Upper lobe of left lung (tissue), 6 donors: ENCODE data around the gene ARRDC1. TPM values are rescaled to one million over a fixed set of nuclear protein-coding genes. Genes with fewer than 3 reads are reported as not detected.

Source experiments
- ATAC-seq, 2 donors: fragments of 200-7000 bp; cut with Tn5 transposase; one replicate each; pipeline ENCODE4 v1.9.1; 2022; ENCODE audit warnings: mild to moderate bottlenecking in 2 of 2, moderate library complexity in 2 of 2; ENCODE audit not compliant: low FRiP score in 2 of 2
- DNase-seq, 2 donors: peaks; one replicate each; pipeline ENCODE4 v3.0.0-alpha.2; 2019 to 2020
- H3K27ac ChIP-seq, 4 donors: fragments of 200-600 bp; sonication (generic); one replicate each; pipeline ENCODE4 v1.5.1; 2016 to 2019
- H3K27me3 ChIP-seq, 4 donors: fragments of 200-600 bp; sonication (generic); one replicate each; pipeline ENCODE4 v1.5.1; 2017 to 2019
- H3K36me3 ChIP-seq, 4 donors: fragments of 200-600 bp; sonication (generic); one replicate each; pipeline ENCODE4 v1.5.1; 2016 to 2019
- H3K4me1 ChIP-seq, 4 donors: fragments of 200-600 bp; sonication (generic); one replicate each; pipeline ENCODE4 v1.5.1; 2018 to 2019
- H3K4me3 ChIP-seq, 4 donors: fragments of 200-600 bp; sonication (generic); one replicate each; pipeline ENCODE4 v1.5.1; 2017 to 2019; ENCODE audit warnings: mild to moderate bottlenecking in 2 of 4, moderate library complexity in 1 of 4
- H3K9me3 ChIP-seq, 4 donors: fragments of 200-600 bp; sonication (generic); one replicate each; pipeline ENCODE4 v1.5.1; 2018 to 2019
- CTCF ChIP-seq, 6 experiments: fragments of 450-650 bp in 4 of 6; fragments of 200-600 bp in 2 of 6; sonication (generic) in 2 of 6; IDR thresholded peaks; one replicate each; pipeline ENCODE4 v1.5.1; 2016 to 2019; ENCODE audit warnings: antibody characterized with exemption in 6 of 6
- EP300 ChIP-seq, 4 donors: sonication (generic); formaldehyde crosslinking; IDR thresholded peaks; one replicate each; pipeline ENCODE4 v1.5.1; 2017; ENCODE audit warnings: antibody characterized with exemption in 4 of 4, control low read depth in 2 of 4
- POLR2A ChIP-seq, 4 donors: fragments of 450-650 bp; IDR thresholded peaks; one replicate each; pipeline ENCODE4 v1.5.1; 2016 to 2017; ENCODE audit warnings: antibody characterized with exemption in 4 of 4, mild to moderate bottlenecking in 2 of 4
- POLR2AphosphoS5 ChIP-seq, 2 donors: sonication (generic); formaldehyde crosslinking; IDR thresholded peaks; one replicate each; pipeline ENCODE4 v1.5.1; 2017; ENCODE audit warnings: antibody characterized with exemption in 2 of 2
- WGBS, 2 donors: methylation state at CpG; one replicate each; pipeline ENCODE4 v1.1.5; 2017 to 2018; 5-methylcytosine and 5-hydroxymethylcytosine counted together
- total RNA-seq, 6 donors: library from RNA; depleted of rRNA in 4 of 6; stranded (reverse); fragments of >200 nt in 4 of 6; gene quantifications; one replicate each; pipeline versions ENCODE4 v1.1.0 to v1.2.1, GENCODE V29; 2016 to 2021
- donor health status: DM: no; HTN: no; CAD: no; lungs with moderate emphysema.
- donor health status: DM: no; HTN: yes; CAD: no; lungs with severe emphysema.

ARRDC1 gene
- total RNA-seq, 6 donors from 2014 or later, result 74.9 to 202 (median 99.6) TPM

- peak in 1 of 6 experiments; percentile 16 for TF ChIP-seq CTCF (IDR thresholded peaks at IDR 0.05)
- no peak for TF ChIP-seq POLR2AphosphoS5 (IDR thresholded peaks at IDR 0.05)
- 3 to 13% methylated on average over 3 of the region's 3 CpGs for WGBS, 2 donors
These were observed 2.8 kb upstream of the ARRDC1 start for GRCh38 chr9:137602661-137603060.

GRCh38 chr9:137603879-137604278 is 1.6 kb upstream of the ARRDC1 start:
- H3K27me3 ChIP-seq, result no peaks in the 10 kb centered on the region
- H3K4me1 ChIP-seq, result peaks cover 26 to 52% (median 35%) of the 10 kb centered on the region in 4 donors
- H3K36me3 ChIP-seq, result no peaks in the 10 kb centered on the region
- 87% methylated on average over 10 to 13 of the region's 13 CpGs for WGBS, 2 donors
- DNase-seq, result no peak
- peak overlapping the region in 1 of 4 donors; percentile 96 for H3K4me3 ChIP-seq
- ATAC-seq, result no peak
- no peak for TF ChIP-seq POLR2A (IDR thresholded peaks at IDR 0.05)
- TF ChIP-seq EP300 (IDR thresholded peaks at IDR 0.05), result no peak
- TF ChIP-seq POLR2AphosphoS5 (IDR thresholded peaks at IDR 0.05), result no peak
- no peak for TF ChIP-seq CTCF (IDR thresholded peaks at IDR 0.05)
- H3K9me3 ChIP-seq, result no peaks in the 10 kb centered on the region
- H3K27ac ChIP-seq, result peak overlapping the region in 1 of 4 donors; percentile 85

More at GRCh38 chr9:137602661-137603060, 2.8 kb upstream of the ARRDC1 start:
- no peak for ATAC-seq
- no peaks in the 10 kb centered on the region for H3K36me3 ChIP-seq
- peak overlapping the region in 1 of 4 donors; percentile 39 for H3K27ac ChIP-seq
- DNase-seq, result peak in 1 of 2 donors; percentile 38
- H3K27me3 ChIP-seq, result no peaks in the 10 kb centered on the region
- no peaks in the 10 kb centered on the region for H3K9me3 ChIP-seq
- H3K4me1 ChIP-seq, result peaks cover 19 to 40% (median 23%) of the 10 kb centered on the region in 4 donors
- H3K4me3 ChIP-seq, result no peak overlapping the region

GRCh38 chr9:137604345-137605086 is 970 bp upstream of the ARRDC1 start:
- peak overlapping the region; percentile 72 to 94 (median 80) for H3K27ac ChIP-seq
- no peaks in the 10 kb centered on the region for H3K36me3 ChIP-seq
- peaks cover 26 to 53% (median 37%) of the 10 kb centered on the region in 4 donors for H3K4me1 ChIP-seq
- DNase-seq, result peak in 1 of 2 donors; percentile 35
- no peak for ATAC-seq
- no peaks in the 10 kb centered on the region for H3K9me3 ChIP-seq
- no peak for TF ChIP-seq EP300 (IDR thresholded peaks at IDR 0.05)
- no peak for TF ChIP-seq POLR2AphosphoS5 (IDR thresholded peaks at IDR 0.05)
- TF ChIP-seq POLR2A (IDR thresholded peaks at IDR 0.05), result no peak
- no peak for TF ChIP-seq CTCF (IDR thresholded peaks at IDR 0.05)
- H3K4me3 ChIP-seq, result peak overlapping the region; percentile 64 to 96 (median 90)
- WGBS, 2 donors, result 27 to 51% methylated on average over 9 to 25 of the region's 49 CpGs
- no peaks in the 10 kb centered on the region for H3K27me3 ChIP-seq

GRCh38 chr9:137606005-137606621 is 627 bp downstream of the ARRDC1 start:
- whole genome bisulfite sequencing, 2 donors, result 5% methylated on average over 8 of the region's 57 CpGs; no CpG with 5 or more reads in 1 of the 2 donors
- Histone ChIP-seq H3K36me3 (no peaks in the 10 kb centered on the region), H3K27me3 (no peaks in the 10 kb centered on the region), H3K27ac (peak overlapping the region; percentile 90 to 96 (median 94)), H3K4me1 (peaks cover 30 to 67% (median 44%) of the 10 kb centered on the region in 4 donors), H3K4me3 (peak overlapping the region; percentile 79 to 96 (median 90)), H3K9me3 (no peaks in the 10 kb centered on the region)
- no peak for TF ChIP-seq POLR2AphosphoS5 (IDR thresholded peaks at IDR 0.05)
- no peak for TF ChIP-seq EP300 (IDR thresholded peaks at IDR 0.05)
- TF ChIP-seq CTCF (IDR thresholded peaks at IDR 0.05), result no peak
- no peak for TF ChIP-seq POLR2A (IDR thresholded peaks at IDR 0.05)
- DNase-seq (peak; percentile 59 to 93), ATAC-seq (peak in 1 of 2 donors; percentile 2)
